ENCODE measurements around the gene HLA-DPA1. TPM values are rescaled to one million over a fixed set of nuclear protein-coding genes. Genes with fewer than 3 reads are reported as not detected.

Gene HLA-DPA1
- total RNA-seq, 1 experiment from 2014 or later, result 46.4 TPM

DNA sequence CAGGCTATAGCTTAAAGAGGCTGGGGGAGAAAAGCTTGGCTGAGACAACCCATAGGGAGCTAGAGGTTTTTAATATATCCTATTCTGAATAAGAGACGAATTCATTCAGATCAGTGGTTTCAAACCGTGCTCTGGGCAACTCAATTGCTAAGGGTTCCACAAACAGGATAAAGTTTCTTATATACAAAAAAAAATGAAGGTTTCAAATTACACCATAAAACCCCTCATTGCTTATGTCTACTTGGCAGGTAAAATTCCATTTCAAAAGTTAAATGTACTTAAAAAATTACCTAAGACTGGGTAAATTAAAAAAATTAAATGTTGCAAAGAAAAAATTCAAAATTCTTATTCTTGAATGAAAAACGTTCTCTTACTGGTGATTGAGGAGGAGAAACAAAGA lies 5.0 kb upstream of the HLA-DPA1 start:
- intact Hi-C loops (cut with micrococcal nuclease; ENCODE audit: unreplicated experiment), result no loop called here
- no peak overlapping the region for H3K4me3 Mint-ChIP-seq (ENCODE audit: low read depth, unreplicated experiment)
- no peaks in the 10 kb centered on the region for H3K36me3 Mint-ChIP-seq (ENCODE audit: insufficient read depth, unreplicated experiment)
- no TSS peak for BruUV-seq (replicated peaks)
- H3K27me3 Mint-ChIP-seq (ENCODE audit: unreplicated experiment), result peaks cover 84% of the 10 kb centered on the region
- no peak overlapping the region for H3K27ac Mint-ChIP-seq (ENCODE audit: unreplicated experiment)
- DNase-seq, result no peak
- CTCF ChIA-PET, result no interaction called here
- H3K9me3 Mint-ChIP-seq (ENCODE audit: low read depth, unreplicated experiment), result no peaks in the 10 kb centered on the region
- no peaks in the 10 kb centered on the region for H3K4me1 Mint-ChIP-seq (ENCODE audit: low read depth, unreplicated experiment)
- TF ChIP-seq, protein P1, sequence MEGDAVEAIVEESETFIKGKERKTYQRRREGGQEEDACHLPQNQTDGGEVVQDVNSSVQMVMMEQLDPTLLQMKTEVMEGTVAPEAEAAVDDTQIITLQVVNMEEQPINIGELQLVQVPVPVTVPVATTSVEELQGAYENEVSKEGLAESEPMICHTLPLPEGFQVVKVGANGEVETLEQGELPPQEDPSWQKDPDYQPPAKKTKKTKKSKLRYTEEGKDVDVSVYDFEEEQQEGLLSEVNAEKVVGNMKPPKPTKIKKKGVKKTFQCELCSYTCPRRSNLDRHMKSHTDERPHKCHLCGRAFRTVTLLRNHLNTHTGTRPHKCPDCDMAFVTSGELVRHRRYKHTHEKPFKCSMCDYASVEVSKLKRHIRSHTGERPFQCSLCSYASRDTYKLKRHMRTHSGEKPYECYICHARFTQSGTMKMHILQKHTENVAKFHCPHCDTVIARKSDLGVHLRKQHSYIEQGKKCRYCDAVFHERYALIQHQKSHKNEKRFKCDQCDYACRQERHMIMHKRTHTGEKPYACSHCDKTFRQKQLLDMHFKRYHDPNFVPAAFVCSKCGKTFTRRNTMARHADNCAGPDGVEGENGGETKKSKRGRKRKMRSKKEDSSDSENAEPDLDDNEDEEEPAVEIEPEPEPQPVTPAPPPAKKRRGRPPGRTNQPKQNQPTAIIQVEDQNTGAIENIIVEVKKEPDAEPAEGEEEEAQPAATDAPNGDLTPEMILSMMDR (IDR thresholded peaks at IDR 0.05; ENCODE audit: unreplicated experiment), result no peak

DNA sequence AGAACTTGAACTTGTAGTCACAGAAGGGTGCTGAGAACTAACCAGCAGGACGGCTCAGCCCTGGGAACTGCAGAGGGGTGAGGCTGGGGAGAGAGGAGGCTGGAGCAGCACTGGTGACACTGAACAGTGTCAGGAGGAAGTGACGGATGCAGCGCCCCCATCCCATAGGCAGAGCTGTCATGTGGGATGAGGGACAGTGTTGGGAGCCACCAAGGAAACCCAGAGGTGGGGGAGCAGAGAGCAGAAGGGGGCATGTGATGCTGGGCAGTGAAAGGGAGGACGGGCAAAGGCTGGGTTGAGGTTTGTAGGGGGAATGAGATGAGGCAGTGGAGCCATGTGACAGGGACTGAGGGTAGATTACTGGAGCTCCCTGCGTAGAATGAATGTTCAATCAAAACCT lies 4.5 kb upstream of the HLA-DPA1 start:
- DNase-seq, result no peak
- Mint-ChIP-seq H3K36me3 (ENCODE audit: insufficient read depth, unreplicated experiment) (no peaks in the 10 kb centered on the region), H3K4me3 (ENCODE audit: low read depth, unreplicated experiment) (no peak overlapping the region), H3K27ac (ENCODE audit: unreplicated experiment) (no peak overlapping the region), H3K27me3 (ENCODE audit: unreplicated experiment) (peaks cover 84% of the 10 kb centered on the region), H3K9me3 (ENCODE audit: low read depth, unreplicated experiment) (no peaks in the 10 kb centered on the region), H3K4me1 (ENCODE audit: low read depth, unreplicated experiment) (no peaks in the 10 kb centered on the region)
- TF ChIP-seq, protein P1 (IDR thresholded peaks at IDR 0.05; ENCODE audit: unreplicated experiment), result no peak
- CTCF ChIA-PET, result no interaction called here
- intact Hi-C loops (cut with micrococcal nuclease; ENCODE audit: unreplicated experiment), result no loop called here
- no TSS peak for BruUV-seq (replicated peaks)

DNA sequence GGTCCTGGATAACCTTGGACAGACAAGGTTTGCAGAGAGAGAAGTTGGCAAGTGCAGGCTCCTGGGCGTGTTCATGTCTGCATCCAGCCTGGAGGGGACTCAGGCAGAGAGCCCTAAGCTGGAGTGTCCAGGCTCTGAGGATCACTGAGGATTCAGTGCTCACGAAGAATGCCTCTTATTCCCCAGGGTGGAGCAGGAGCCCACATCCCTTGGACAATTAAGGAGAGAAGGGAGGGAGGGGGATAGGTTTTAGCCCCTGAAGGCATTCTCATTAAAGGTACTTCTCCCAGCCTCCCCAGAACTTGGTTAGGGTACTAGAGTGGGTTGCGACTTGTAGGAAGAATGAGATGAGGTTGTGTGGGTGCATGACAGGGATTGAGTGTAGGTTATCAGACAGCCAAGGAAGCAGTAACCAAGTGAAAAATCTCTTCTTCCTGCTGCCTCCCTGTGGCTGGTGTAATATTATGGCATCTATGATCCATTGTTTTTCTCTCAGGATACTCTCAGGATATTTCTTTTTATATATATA lies 3.0 kb upstream of the HLA-DPA1 start:
- no peaks in the 10 kb centered on the region for H3K4me1 Mint-ChIP-seq (ENCODE audit: low read depth, unreplicated experiment)
- no peaks in the 10 kb centered on the region for H3K9me3 Mint-ChIP-seq (ENCODE audit: low read depth, unreplicated experiment)
- peaks cover 84% of the 10 kb centered on the region for H3K27me3 Mint-ChIP-seq (ENCODE audit: unreplicated experiment)
- H3K36me3 Mint-ChIP-seq (ENCODE audit: insufficient read depth, unreplicated experiment), result no peaks in the 10 kb centered on the region
- no peak overlapping the region for H3K4me3 Mint-ChIP-seq (ENCODE audit: low read depth, unreplicated experiment)
- TF ChIP-seq, protein P1 (IDR thresholded peaks at IDR 0.05; ENCODE audit: unreplicated experiment), result no peak
- BruUV-seq (replicated peaks), result no TSS peak
- DNase-seq, result no peak
- CTCF ChIA-PET, result interaction anchor here (0.7 to 1.6 kb wide), 4 partner anchors 12 to 174 kb away, joined by 3 to 4 read pairs (median 4); no protein-coding TSS in a partner anchor
- intact Hi-C loops (cut with micrococcal nuclease; ENCODE audit: unreplicated experiment), result loop anchor here (1.0 kb wide), 1 partner anchor 62 kb away; no protein-coding TSS in a partner anchor
- H3K27ac Mint-ChIP-seq (ENCODE audit: unreplicated experiment), result no peak overlapping the region

DNA sequence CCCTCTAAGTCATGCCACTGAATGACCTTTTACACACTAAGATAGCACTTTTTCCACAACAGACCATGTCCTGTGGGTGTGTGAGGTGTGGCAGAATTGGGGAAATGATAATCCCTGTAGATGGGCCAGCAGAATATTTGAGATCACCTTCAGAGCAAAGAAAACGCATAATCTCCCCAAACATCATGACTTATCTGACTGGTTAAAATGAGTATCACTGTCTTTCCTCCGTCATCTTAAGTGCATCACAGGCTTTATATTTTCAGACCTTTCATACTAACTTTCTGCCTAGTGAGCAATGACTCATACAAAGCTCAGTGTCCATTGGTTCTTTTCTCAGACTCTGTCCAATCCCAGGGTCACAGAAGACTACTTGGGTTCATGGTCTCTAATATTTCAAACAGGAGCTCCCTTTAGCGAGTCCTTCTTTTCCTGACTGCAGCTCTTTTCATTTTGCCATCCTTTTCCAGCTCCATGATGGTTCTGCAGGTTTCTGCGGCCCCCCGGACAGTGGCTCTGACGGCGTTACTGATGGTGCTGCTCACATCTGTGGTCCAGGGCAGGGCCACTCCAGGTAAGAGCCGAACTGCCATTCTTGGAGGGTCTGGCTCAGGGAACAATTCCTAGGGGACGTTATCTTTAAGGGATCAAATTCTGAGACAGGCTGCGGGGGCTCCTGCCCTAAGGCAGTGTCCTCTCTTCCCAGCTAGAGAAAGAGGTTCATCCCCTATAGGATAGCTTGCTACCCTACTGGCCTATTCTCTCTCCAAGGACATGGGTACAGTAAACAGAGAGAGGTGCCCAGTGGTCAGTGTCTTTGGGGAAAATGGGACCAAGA lies 2.3 kb upstream of the HLA-DPA1 start, which contains the start of gene HLA-DPB1:
Gene HLA-DPB1 (plus strand): TSS at position 423 of the 838 bp plus-strand sequence. CDS start 52 bp downstream, at position 475.
- Mint-ChIP-seq H3K4me1 (ENCODE audit: low read depth, unreplicated experiment) (no peaks in the 10 kb centered on the region), H3K27ac (ENCODE audit: unreplicated experiment) (no peak within 1 kb of the TSS), H3K9me3 (ENCODE audit: low read depth, unreplicated experiment) (no peaks in the 10 kb centered on the region), H3K27me3 (ENCODE audit: unreplicated experiment) (peaks cover 81% of the 10 kb centered on the region), H3K4me3 (ENCODE audit: low read depth, unreplicated experiment) (no peak within 1 kb of the TSS), H3K36me3 (ENCODE audit: insufficient read depth, unreplicated experiment) (no peaks in the 10 kb centered on the region)
- TF ChIP-seq, protein P1 (IDR thresholded peaks at IDR 0.05; ENCODE audit: unreplicated experiment), result no peak
- CTCF ChIA-PET, result interaction anchor here (0.7 to 1.6 kb wide), 7 partner anchors 13 to 175 kb away, joined by 3 to 5 read pairs (median 3); no protein-coding TSS in a partner anchor
- peak; percentile 37 for DNase-seq
- TSS peak; percentile 80 for BruUV-seq (replicated peaks)
- intact Hi-C loops (cut with micrococcal nuclease; ENCODE audit: unreplicated experiment), result loop anchor here (1.0 kb wide), 1 partner anchor 61 kb away; no protein-coding TSS in a partner anchor

Data from Calu3 (cell line).